ENCODE results near the gene LAP3.

DNA sequence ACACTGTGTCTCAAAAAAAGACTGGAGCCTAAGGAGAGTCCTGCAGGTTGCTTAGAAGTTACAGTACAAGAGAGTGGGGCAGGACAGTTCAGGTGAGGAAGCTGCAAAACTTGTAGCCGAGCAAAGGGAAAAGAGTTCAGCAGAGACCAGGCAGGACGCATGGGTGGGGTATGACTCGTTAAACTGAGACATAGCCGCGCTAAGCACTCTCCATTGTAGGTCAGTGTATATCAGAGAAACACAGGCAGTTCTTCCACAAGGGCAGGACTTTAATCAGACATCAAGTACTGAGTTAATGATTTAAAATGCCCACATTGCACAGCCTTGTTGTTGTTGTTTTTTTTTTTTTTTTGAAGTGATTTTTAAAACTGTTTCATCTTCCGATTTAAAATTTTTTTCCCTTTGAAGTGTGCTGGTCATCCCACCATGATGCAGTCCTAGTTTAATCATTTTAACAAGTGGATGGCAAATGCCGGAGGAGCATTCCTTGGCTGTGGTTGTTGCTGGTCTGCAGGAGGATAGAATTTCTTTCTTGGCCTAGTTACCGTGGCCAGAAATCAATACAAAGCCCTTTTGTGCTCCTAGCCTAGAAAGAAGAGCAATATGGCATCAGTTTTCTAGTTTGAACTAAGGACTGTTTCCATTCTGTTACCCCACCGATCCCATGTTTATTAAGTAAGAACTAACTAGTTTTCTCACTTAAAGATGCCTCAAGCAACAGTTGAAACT is 10.3 kb downstream of the LAP3 start:
- TF ChIP-seq, protein P1, sequence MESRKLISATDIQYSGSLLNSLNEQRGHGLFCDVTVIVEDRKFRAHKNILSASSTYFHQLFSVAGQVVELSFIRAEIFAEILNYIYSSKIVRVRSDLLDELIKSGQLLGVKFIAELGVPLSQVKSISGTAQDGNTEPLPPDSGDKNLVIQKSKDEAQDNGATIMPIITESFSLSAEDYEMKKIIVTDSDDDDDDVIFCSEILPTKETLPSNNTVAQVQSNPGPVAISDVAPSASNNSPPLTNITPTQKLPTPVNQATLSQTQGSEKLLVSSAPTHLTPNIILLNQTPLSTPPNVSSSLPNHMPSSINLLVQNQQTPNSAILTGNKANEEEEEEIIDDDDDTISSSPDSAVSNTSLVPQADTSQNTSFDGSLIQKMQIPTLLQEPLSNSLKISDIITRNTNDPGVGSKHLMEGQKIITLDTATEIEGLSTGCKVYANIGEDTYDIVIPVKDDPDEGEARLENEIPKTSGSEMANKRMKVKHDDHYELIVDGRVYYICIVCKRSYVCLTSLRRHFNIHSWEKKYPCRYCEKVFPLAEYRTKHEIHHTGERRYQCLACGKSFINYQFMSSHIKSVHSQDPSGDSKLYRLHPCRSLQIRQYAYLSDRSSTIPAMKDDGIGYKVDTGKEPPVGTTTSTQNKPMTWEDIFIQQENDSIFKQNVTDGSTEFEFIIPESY (IDR thresholded peaks at IDR 0.05) = no peak
- no peak for TF ChIP-seq CTCF (IDR thresholded peaks at IDR 0.05; ENCODE audit: low read depth, low read length, missing input control)
- no peak for TF ChIP-seq YY1 (IDR thresholded peaks at IDR 0.05)
- TF ChIP-seq REST (IDR thresholded peaks at IDR 0.05) = no peak
- TF ChIP-seq FOXA1 (IDR thresholded peaks at IDR 0.05) = no peak
- TF ChIP-seq GABPA (IDR thresholded peaks at IDR 0.05 in 1 of 2, conservative IDR thresholded peaks at IDR 0.05 in 1 of 2) = no peak
- no peak for TF ChIP-seq TAF1 (conservative IDR thresholded peaks at IDR 0.05)
- no peak for TF ChIP-seq SP1 (IDR thresholded peaks at IDR 0.05)
- TF ChIP-seq MAX (IDR thresholded peaks at IDR 0.05) = no peak
- TF ChIP-seq JUND (IDR thresholded peaks at IDR 0.05) = no peak
- no peak for TF ChIP-seq EGR1 (IDR thresholded peaks at IDR 0.05; ENCODE audit: low read depth in 2 of 2)
- TF ChIP-seq, protein P2, sequence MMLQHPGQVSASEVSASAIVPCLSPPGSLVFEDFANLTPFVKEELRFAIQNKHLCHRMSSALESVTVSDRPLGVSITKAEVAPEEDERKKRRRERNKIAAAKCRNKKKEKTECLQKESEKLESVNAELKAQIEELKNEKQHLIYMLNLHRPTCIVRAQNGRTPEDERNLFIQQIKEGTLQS (IDR thresholded peaks at IDR 0.05) = no peak
- TF ChIP-seq RAD21 (IDR thresholded peaks at IDR 0.05) = no peak
